HepG2 (cell line): Measurements from ENCODE around the gene OSBPL10.

Experiments used
- CHD4 ChIP-seq: fragments of 200-600 bp; sonication (generic); IDR thresholded peaks from 2 replicates; pipeline ENCODE4 v1.7.0; 2017; ENCODE audit warnings: mild to moderate bottlenecking, low read length, borderline replicate concordance
- ELF1 ChIP-seq: sonication (generic); formaldehyde crosslinking; IDR thresholded peaks from 2 replicates; pipeline ENCODE4 v1.4.0; 2020; ENCODE audit warnings: missing genetic modification reagents
- EP300 ChIP-seq, 3 experiments: sonication (generic) in 1 of 3; formaldehyde crosslinking in 1 of 3; IDR thresholded peaks; 2 replicates each; pipeline versions ENCODE4 v1.5.1 to v1.6.1; 2011 to 2020; ENCODE audit warnings: low read depth in 2 of 3, low read length in 2 of 3, borderline replicate concordance in 1 of 3, improper control_type of control experiment in 1 of 3, mild to moderate bottlenecking in 1 of 3, missing genetic modification reagents in 1 of 3, moderate library complexity in 1 of 3
- ESRRA ChIP-seq: sonication (generic); formaldehyde crosslinking; IDR thresholded peaks from 2 replicates; pipeline ENCODE4 v1.5.1; 2020; ENCODE audit warnings: mild to moderate bottlenecking, low read depth, missing genetic modification reagents
- KDM1A ChIP-seq: IDR thresholded peaks from 2 replicates; pipeline ENCODE4 v1.6.1; 2016; ENCODE audit warnings: missing compliant biosample characterization
- NR3C1 ChIP-seq: sonication (generic); formaldehyde crosslinking; IDR thresholded peaks from 2 replicates; pipeline ENCODE4 v1.4.0; 2020; ENCODE audit warnings: missing genetic modification reagents
- PBX2 ChIP-seq: IDR thresholded peaks from 2 replicates; pipeline ENCODE4 v1.6.1; 2016; ENCODE audit warnings: control low read depth
- PRDM10 ChIP-seq: sonication (generic); formaldehyde crosslinking; IDR thresholded peaks from 2 replicates; pipeline ENCODE4 v1.4.0; 2020; ENCODE audit warnings: low read depth, missing genetic modification reagents
- TCF7L2 ChIP-seq: IDR thresholded peaks from 2 replicates; pipeline ENCODE4 v1.6.1; 2011; ENCODE audit warnings: mild to moderate bottlenecking, low read depth, low read length, moderate library complexity
- ZBTB43 ChIP-seq: sonication (generic); formaldehyde crosslinking; conservative IDR thresholded peaks from 2 replicates; pipeline ENCODE4 v1.4.0; 2020; ENCODE audit warnings: missing genetic modification reagents
- ZNF34 ChIP-seq: sonication (generic); formaldehyde crosslinking; IDR thresholded peaks from 2 replicates; pipeline ENCODE4 v1.4.0; 2020; ENCODE audit warnings: mild to moderate bottlenecking, missing genetic modification reagents, borderline replicate concordance

GRCh38 chr3:31772272-31772671 is 208.8 kb downstream of the OSBPL10 start:
- TF ChIP-seq ESRRA (CRISPR knock-in tag) (no peak), ELF1 (CRISPR knock-in tag) (no peak), PBX2 (CRISPR knock-in tag) (no peak), EP300 (IDR thresholded peaks at IDR 0.05; ENCODE audit: low read depth in 2 of 2, low read length in 2 of 2) (no peak), EP300 (CRISPR knock-in tag; IDR thresholded peaks at IDR 0.05; ENCODE audit: borderline replicate concordance) (no peak), NR3C1 (CRISPR knock-in tag) (no peak), ZBTB43 (CRISPR knock-in tag) (no peak), CHD4 (no peak), TCF7L2 (no peak), ZNF34 (CRISPR knock-in tag) (no peak), KDM1A (CRISPR knock-in tag) (no peak), PRDM10 (no peak)
